RCC 7860 (cell line): ENCODE results near the gene EMCN.
"Not testable (repeated sequence)": the region's sequence is repeated elsewhere in the genome, so short reads cannot be mapped to it uniquely, and the experiment has no call there.

Source experiments
- DNase-seq: peaks from one replicate; pipeline ENCODE4 v3.0.0-alpha.2; 2015; ENCODE audit warnings: low spot score
- FAIRE-seq: peaks from 2 replicates; lab custom pipeline; 2012; peaks lifted over from hg19 to GRCh38; lab: Jason Lieb, UNC

Gene EMCN, protein sequence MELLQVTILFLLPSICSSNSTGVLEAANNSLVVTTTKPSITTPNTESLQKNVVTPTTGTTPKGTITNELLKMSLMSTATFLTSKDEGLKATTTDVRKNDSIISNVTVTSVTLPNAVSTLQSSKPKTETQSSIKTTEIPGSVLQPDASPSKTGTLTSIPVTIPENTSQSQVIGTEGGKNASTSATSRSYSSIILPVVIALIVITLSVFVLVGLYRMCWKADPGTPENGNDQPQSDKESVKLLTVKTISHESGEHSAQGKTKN

DNA sequence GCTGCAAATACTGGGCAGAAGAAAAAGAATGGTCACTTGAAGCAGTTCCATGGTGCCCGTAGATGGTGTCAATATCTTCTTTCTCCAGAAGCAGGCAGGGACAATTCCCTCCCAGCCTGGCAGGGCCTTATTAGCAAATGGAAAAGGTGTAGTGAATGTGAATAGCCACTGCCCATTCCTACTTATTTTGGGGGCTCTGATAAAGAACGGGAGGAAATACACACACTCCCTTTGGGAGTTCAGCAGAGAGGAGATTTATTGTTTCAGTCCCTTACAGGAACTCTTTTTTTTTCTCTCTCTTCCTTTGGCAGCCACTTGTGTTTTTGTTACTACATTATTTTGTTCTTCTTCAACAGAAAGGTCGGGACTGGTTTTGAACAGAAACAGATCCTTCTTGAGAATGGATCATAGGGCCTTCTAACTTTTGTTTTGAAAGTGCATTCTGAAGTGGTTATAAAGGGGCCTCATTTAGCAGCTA is at the start of gene EMCN:
TSS of gene EMCN (minus strand) at position 159 of the 478 bp plus-strand sequence. CDS start at position 51, 108 bp downstream.
- FAIRE-seq (no peak), DNase-seq (no peak)

DNA sequence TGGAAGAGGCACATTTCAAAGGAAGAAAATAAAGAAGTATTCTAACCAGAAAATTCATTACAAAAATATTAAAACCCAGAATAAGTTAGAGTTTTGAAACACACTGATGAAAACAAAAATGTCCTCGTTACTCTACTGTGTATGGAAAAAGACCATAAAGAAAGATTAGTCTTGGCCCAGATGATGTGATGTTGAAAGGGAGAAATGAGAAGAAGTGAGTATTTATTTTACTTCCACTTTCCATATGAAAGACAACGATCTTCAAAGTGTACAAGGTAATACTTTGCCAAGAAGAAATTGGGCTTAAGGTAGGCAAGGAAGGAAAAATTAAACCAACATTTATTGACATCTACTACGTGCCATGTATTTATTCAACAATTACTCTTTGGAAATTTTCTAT is 48.6 kb upstream of the EMCN start:
- no peak for FAIRE-seq

DNA sequence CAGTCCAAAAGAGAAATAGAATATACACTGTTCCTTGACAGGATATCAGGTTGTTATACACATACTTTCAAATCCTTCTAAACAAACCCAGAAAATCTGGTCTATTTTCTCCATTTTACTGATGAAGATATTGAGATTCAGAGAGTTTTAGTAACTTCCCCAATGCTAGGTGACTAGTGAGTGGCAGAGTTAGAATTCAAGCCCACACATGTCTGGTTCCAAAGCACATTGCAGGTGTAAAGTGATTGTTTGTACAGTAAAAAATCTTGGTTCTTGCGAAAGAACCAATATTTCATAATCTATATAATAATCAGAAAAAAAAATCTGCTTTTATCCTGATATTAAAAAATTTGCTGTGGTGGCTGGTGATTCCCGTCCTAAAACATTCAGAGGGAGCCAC is 39.5 kb upstream of the EMCN start:
- no peak for FAIRE-seq
- DNase-seq, result no peak

More for the DNA sequence above, 48.6 kb upstream of the EMCN start:
- no peak for DNase-seq

DNA sequence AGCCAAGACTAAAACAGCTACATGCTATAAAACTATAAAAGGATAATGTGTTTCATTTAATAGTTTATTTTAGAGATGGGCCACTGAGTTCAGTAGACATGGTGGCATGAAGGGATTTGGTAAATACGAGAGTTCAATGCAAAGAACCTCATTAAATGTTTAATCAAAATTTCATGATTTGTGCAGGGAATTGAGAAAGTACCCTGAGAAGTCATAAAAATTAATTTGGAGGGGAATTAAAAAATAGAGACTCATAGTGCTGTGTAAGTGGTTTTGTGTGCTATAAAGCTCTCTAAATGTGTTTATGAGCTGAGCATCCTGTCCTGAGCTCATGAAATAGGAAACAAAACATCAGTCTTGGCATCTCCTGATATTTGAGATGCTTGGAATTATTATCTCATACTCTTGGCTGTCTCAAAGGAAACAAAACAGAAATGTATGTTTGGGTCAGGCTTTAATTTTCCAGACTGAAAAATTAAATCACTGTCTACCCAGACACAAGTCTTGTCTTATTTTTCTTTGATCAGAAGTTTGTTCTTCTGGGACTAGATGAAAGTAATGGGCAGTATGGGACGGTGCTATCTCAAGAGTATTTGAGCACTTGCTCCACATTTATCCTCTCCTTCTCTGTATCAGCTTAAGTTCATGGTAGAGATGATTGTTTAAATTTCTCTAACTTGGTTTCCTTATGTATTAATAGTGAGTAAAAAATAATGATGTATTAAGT is 38.0 kb upstream of the EMCN start:
- FAIRE-seq, result no peak
- no peak for DNase-seq

DNA sequence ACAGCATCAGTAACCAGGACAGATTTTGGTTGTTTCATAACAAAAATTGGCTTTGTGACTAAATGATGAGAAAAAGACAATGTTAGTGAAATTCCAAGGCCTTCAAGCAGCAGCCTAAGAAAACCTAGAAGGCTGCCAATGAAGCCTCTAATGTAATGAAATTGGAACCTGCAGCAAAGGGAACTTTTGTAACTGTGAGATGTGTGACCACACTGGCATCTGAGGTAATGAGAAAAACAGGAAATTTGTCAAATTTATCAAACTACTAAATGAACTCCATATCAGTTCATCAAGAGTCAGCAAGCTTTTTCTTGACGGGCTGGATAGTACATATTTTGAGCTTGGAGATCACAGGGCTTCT is 30.4 kb upstream of the EMCN start:
- no peak for FAIRE-seq
- DNase-seq, result no peak

DNA sequence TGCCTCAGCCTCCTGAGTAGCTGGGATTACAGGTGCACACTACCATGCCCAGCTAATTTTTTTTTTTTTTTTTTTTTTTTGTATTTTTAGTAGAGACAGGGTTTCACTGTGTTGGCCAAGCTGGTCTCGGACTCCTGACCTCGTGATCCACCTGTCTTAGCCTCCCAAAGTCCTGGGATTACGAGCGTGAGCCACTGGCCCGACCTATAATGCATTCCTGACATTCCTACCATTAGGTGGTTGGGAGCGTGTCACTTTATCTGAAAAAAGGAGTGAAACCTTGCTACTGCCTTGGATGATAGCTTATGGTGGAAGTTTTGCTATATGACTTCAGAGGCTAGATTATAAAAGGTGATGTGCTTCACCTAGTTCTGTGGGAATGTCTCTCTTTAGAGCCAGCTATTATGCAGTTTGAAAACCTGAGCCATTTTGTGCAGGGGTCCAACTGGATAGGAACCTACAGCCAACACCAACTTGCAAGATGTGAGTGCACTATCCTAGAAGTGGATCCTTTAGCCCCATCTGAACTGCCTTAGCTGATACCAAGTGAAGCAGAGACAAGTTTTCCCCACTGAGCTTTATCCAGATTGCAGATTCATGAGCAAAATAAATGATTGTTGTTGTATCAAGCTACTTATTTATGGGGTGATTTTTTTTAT is 29.8 kb upstream of the EMCN start:
- DNase-seq (no peak), FAIRE-seq (no peak)

DNA sequence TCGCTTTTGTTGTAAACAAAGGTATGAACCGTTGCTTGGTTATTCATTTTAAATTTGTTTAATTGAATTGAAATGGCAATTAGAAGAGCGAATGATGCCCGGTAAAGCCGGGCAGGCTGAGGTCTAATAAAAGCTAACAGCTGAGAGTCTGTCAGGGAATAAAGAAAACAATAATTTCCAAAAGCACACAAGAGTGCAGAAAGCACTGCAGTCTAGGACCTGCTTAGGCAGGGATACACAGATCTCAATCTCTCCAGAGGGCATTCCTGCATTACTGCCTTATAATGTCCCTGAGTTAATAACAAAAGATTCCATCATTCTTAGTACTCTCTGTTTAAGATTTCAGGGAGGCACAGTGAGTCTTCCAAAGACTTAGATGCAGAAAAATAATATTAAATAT is 27.6 kb upstream of the EMCN start:
- DNase-seq, result no peak
- no peak for FAIRE-seq

DNA sequence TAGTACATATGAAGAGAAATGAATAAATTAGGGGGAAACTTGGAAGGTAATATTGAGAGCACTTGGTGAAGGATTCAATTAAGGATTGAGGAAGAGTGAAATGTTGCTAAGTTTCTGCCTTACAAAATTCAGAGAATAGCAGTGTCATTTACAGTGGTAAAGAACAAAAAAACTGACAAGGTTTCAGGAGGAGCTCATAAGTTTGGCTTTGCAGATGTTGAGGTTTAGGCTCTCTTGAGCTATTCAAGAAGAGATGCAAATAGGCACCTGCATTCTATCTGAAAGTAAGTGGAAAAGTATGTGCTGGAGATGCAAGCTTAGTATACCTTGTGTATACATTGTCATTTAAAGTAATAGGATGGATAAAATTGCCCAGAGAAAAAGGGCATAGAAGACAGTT is 22.3 kb upstream of the EMCN start:
- FAIRE-seq, result no peak

DNA sequence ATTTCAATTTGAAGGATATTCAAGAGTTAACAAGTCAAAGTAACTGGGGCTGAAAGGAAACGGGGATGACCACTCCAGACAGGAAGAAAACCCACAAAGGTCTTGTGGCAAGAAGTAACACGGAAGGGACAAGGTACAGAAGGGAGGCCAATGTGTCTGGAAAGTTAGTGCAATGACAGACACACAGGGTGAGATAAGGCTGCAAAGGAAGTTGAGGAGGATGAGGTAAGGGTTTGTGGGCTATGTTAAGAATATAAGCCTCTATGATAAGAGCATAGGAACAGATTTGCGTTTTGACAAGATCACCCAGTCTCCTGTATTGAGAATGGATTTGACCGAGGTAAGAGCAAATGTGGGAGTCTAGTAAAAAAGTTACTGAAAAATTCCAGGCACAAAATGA is 21.9 kb upstream of the EMCN start:
- no peak for DNase-seq
- no peak for FAIRE-seq

More for the DNA sequence above, 22.3 kb upstream of the EMCN start:
- DNase-seq, result no peak

DNA sequence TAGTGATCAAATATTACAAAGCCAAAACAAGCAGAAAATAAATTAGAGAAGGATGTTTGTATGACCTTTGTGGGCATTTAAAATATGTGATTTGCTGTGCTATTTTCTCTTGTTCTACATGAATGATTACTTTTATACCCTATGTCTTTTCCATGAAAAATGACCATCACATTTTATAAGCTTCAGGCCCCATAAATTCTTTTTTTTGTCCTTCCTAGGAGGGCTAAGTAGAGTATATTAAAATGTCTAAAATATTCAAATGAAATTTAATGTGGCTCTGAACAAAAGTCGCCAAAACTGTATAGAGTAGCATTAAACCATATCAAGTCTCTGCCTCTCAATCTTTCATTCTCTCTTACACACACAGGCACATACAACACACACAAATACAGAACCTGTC is 15.9 kb upstream of the EMCN start:
- FAIRE-seq (no peak), DNase-seq (no peak)

DNA sequence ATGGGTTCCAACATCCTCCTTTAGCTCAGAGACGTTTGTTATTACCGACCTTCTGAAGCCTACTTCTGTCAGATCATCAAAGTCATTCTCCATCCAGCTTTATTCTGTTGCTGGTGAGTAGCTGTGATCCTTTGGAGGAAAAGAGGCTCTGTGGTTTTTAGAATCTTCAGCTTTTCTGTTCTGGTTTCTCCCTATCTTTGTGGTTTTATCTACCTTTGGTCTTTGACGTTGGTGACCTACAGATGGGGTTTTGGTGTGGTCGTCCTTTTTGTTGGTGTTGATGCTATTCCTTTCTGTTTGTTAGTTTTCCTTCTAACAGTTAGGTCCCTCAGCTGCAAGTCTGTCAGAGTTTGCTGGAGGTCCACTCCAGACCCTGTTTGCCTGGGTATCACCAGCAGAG is 12.3 kb upstream of the EMCN start:
- not testable (repeated sequence) for DNase-seq, FAIRE-seq

DNA sequence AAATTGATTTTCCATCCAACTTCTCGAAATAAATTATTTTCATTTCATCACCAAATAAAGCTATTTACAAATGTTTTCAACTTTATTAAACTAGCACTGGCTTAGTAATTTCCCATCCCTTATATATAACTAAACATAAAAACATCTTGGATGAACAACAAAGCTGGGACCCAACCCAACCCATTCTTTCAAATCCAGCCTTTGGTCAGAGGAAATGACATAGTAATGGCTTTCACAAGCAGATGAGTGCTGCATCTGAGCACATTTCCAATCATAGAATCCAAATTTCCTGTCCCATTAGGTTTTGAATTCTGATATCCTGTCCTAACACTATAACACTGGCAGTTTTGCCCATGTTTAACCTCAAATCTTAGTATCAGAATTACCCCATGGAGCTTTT is 7.9 kb upstream of the EMCN start:
- no peak for DNase-seq
- no peak for FAIRE-seq

DNA sequence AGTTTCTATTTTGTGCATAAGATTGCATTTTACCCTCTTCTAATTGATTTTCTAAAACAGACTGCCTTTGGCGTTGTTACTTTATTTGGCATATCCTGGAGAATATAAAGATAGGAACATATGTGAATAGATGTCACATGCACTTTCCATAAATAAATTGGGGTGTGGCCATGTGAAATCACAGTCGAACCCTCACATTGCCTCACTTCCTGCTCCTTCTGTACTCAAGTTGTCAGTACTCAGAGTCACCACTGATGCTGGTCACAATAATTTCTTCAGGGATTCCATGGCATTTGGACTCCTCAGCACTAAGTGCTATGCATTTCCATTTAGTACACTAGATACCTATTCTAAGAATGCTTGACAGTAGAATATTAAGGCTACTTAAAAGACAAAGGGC is 1.4 kb upstream of the EMCN start:
- FAIRE-seq (no peak), DNase-seq (no peak)

DNA sequence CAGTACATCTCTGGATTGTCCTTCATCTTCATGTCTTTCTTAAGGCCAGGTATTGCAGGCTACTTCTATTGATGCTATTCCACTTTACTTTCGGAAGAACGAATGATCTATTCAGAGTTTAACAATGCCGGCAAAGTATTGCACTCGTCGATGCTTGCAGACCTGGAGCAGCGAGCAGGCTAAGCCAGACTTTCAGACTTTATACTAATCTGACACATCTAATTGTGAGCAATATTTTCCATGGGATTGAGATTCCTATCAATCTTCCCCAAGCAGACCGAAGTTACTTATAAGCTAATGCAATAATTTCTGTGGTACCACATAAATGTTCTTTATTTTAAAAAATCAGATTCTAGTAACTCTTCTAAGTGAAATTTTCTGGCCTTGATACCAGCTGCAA is 1.6 kb downstream of the EMCN start:
- no peak for FAIRE-seq
- DNase-seq, result no peak

DNA sequence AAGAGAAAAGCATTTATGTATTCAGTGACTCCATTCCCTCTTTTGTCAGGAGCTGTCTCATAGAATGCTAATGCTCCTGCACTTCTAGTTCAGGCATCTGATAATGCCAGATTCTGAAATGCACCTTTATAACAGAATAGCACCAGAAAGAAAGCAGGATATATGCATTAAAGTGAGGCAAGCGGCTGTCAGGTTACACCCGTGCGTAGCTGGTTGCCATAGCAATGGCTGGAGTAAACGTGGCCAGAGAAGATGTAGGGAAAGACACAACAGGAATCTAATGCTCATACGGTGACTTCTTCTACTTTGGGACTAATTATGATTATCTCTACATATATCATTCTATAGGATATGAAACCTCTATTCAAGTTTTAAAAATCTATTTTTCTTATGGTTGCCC is 5.9 kb downstream of the EMCN start:
- DNase-seq (no peak), FAIRE-seq (no peak)

DNA sequence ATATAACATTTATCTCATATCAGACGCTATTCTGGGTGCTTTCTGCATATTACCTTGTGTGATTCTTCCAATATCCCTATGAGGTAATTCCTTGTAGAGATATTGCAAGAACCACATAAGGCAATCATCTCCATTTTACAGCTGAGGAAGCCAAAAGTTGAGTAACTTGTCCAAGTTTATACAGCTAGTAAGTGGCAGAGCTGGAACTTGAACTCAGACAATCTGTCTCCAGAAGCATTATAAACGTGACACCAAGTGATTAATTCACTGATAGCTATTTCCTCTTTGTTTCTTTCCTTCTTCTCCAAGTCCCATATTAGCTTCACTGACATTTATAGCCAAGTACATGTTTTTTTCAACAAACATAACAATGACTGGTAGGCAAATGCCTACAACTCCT is 7.3 kb downstream of the EMCN start:
- FAIRE-seq (no peak), DNase-seq (no peak)

DNA sequence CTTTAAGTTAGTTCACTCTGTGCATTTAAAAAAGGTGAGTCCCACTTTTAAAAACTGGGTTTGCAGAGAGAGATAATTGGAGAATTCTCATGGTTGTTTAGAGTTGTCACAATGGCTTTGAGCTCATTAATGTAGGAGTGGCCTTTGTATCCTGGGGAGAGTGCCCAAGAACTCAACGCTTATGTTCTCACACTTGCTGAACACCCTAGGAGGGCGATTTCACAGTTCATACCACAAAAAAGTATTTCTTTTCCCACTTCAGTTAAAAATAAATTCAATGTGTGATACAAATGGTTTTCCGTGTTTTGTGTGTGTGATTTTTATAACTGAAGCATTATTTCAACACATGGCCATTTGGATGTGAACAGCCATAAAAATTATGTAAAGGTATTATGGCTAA is 8.4 kb downstream of the EMCN start:
- DNase-seq, result no peak

DNA sequence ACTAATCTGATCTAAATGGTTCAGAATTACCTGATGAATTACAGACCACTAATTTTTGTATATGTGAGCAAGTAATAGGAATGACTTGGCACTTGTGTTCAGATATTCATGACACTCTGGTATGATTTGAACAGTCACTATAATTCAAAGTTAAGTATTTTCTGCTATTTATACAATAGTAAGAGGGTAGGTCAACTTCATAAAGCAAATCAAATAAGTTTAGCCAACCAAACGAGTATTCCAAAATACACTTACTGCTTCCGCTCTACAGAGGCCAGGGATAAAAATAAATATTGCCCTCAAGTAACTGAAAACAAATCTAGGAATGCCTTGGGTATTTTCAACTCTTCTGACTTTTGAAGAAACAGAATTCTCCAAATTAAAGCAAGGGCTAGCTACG is 9.1 kb downstream of the EMCN start:
- FAIRE-seq, result no peak
- DNase-seq, result no peak

More for the DNA sequence above, 8.4 kb downstream of the EMCN start:
- FAIRE-seq, result no peak

DNA sequence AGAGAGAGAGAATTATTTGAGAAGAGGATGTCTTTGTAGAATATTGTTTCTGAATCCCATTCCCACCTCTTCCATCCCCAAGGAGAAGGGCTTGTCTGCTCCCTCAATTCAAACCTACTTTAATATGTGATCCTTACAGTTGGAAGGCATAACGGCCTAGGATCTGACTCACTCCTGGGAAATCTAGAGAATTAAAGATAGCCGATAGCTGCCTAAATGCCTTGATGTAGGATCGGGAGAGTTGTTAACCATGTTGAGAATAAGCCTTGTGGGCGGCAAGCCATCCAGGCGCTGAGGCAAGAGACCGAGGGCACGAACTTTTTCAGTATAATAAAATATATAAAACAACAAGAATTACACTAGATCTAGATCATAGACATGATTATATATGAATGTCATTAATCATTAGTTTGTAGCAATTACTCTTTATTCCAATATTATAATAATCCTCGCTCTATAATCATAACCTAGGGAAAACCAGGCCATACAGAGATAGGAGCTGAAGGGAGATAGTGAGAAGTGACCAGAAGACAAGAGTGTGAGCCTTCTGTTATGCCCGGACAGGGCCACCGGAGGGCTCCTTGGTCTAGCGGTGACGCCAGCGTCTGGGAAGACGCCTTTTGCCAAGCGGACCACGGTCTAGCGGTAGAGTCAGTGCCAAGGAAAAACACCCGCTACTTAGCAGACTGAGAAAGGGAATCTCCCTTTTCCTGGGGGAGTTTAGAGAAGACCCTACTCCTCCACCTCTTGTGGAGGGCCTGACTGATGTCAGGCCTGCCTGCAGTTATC is 13.5 kb downstream of the EMCN start:
- FAIRE-seq (no peak), DNase-seq (no peak)

DNA sequence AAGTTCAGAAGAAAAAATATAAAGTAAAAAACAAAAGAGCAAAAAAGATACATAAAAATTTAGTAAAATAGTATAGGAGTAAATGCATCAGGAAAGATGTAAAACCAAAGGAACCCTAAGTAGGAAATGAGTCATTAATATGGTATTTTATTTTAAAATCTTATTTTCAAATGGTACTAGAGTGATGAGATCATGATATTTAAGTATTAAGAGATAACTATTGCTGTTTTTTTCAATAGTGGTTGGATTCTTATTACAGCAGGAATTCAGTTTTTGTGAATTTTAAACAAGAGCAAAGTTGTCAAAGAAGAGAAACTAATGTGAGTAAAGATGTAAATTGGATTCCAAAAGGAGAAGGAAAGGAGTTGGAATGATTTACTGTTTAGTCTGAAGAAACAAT is 20.0 kb downstream of the EMCN start:
- no peak for DNase-seq

DNA sequence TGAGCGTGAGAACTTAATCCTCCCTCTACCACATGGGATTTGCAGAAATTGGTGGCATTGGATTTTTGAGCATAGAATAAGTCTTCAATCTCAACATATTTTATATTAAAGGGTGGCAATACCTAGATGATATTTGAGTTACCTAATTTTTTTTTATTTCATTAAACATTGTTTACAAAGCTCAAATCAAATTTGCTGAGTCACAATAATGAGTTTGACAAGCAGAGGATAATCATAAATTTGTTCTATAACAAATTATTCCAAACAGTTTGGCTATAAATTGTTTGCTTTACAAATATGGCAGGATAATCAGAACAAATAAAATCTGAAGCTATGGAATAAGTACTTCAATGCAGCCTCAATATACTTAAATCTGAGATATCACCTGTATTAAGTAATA is 22.7 kb downstream of the EMCN start:
- no peak for DNase-seq
- FAIRE-seq, result no peak

More for the DNA sequence above, 20.0 kb downstream of the EMCN start:
- peak; percentile 59 for FAIRE-seq
